Measurements from ENCODE around the gene CNTFR.

The CNTFR gene

GRCh38 chr9:34505370-34506120 lies 84.0 kb downstream of the CNTFR start:
- H3K36me3 Mint-ChIP-seq = no peaks in the 10 kb centered on the region
- no peaks in the 10 kb centered on the region for H3K9me3 Mint-ChIP-seq
- peaks cover under 1 to 2% of the 10 kb centered on the region in 2 donors for H3K4me1 Mint-ChIP-seq
- ATAC-seq (replicated peaks) (no peak), DNase-seq (no peak)
- H3K27ac Mint-ChIP-seq = no peak overlapping the region
- H3K27me3 Mint-ChIP-seq = peaks cover 26 to 27% of the 10 kb centered on the region in 2 donors
- no peak overlapping the region for H3K4me3 Mint-ChIP-seq

GRCh38 chr9:34503406-34503805 lies 86.1 kb downstream of the CNTFR start:
- Mint-ChIP-seq H3K27ac (no peak overlapping the region), H3K4me1 (peaks cover 2 to 4% of the 10 kb centered on the region in 2 donors), H3K4me3 (no peak overlapping the region), H3K36me3 (no peaks in the 10 kb centered on the region), H3K27me3 (peaks cover 29 to 37% of the 10 kb centered on the region in 2 donors), H3K9me3 (no peaks in the 10 kb centered on the region)
- DNase-seq (no peak), ATAC-seq (replicated peaks) (no peak)

- H3K4me1 Mint-ChIP-seq = peaks cover 2 to 4% of the 10 kb centered on the region in 2 donors
- ATAC-seq (replicated peaks) = no peak
- H3K36me3 Mint-ChIP-seq = no peaks in the 10 kb centered on the region
- H3K27ac Mint-ChIP-seq = no peak overlapping the region
- H3K4me3 Mint-ChIP-seq = no peak overlapping the region
- H3K9me3 Mint-ChIP-seq = no peaks in the 10 kb centered on the region
- H3K27me3 Mint-ChIP-seq = peaks cover 29 to 37% of the 10 kb centered on the region in 2 donors
- no peak for DNase-seq
These were observed 86.6 kb downstream of the CNTFR start for GRCh38 chr9:34502891-34503290.

- DNase-seq (no peak), ATAC-seq (replicated peaks) (no peak)
- no peak overlapping the region for H3K4me3 Mint-ChIP-seq
- H3K9me3 Mint-ChIP-seq = no peaks in the 10 kb centered on the region
- no peak overlapping the region for H3K27ac Mint-ChIP-seq
- peaks cover 32 to 40% of the 10 kb centered on the region in 2 donors for H3K27me3 Mint-ChIP-seq
- H3K36me3 Mint-ChIP-seq = no peaks in the 10 kb centered on the region
- H3K4me1 Mint-ChIP-seq = peaks cover 2 to 4% of the 10 kb centered on the region in 2 donors
These were observed 87.1 kb downstream of the CNTFR start for GRCh38 chr9:34502471-34502870.

- peaks cover 2 to 4% of the 10 kb centered on the region in 2 donors for H3K4me1 Mint-ChIP-seq
- peaks cover 35 to 43% of the 10 kb centered on the region in 2 donors for H3K27me3 Mint-ChIP-seq
- H3K27ac Mint-ChIP-seq = no peak overlapping the region
- ATAC-seq (replicated peaks) (no peak), DNase-seq (no peak)
- no peaks in the 10 kb centered on the region for H3K36me3 Mint-ChIP-seq
- no peaks in the 10 kb centered on the region for H3K9me3 Mint-ChIP-seq
- no peak overlapping the region for H3K4me3 Mint-ChIP-seq
These were observed 87.6 kb downstream of the CNTFR start for GRCh38 chr9:34501889-34502425.

Data from stimulated activated naive B cell treated with anti-CD40 and anti-IgM and Interleukin-4, amounts not matched to agents 10 μg/mL and 1 μg/mL and 100 μg/mL, for 72 hours (primary cell).